Nephron progenitor cell (in vitro differentiated cells): Measurements from ENCODE around the gene PRPF19.

ENCODE experiments used
- DNase-seq: peaks from one replicate; pipeline ENCODE4 v3.0.0; 2021
- H3K27ac Mint-ChIP-seq: 2 replicates; pipeline ENCODE4 v1.8.0; 2021; ENCODE audit warnings: mild to moderate bottlenecking, moderate library complexity, mixed read lengths
- H3K27me3 Mint-ChIP-seq: 2 replicates; pipeline ENCODE4 v1.8.0; 2021; ENCODE audit warnings: mild to moderate bottlenecking, low read depth, mixed read lengths; ENCODE audit not compliant: poor library complexity
- H3K36me3 Mint-ChIP-seq: 2 replicates; pipeline ENCODE4 v1.8.0; 2021; ENCODE audit warnings: low read depth, mixed read lengths
- H3K4me1 Mint-ChIP-seq: 2 replicates; pipeline ENCODE4 v1.8.0; 2021; ENCODE audit warnings: mixed read lengths
- H3K4me3 Mint-ChIP-seq: 2 replicates; pipeline ENCODE4 v1.8.0; 2021; ENCODE audit warnings: mild to moderate bottlenecking, moderate library complexity, mixed read lengths
- H3K9me3 Mint-ChIP-seq: 2 replicates; pipeline ENCODE4 v1.8.0; 2021; ENCODE audit warnings: mild to moderate bottlenecking, moderate library complexity, mixed read lengths
- CTCF ChIP-seq: fragments of 200-600 bp; sonication (generic); IDR thresholded peaks from 2 replicates; pipeline ENCODE4 v1.5.0; 2021; ENCODE audit warnings: antibody characterized with exemption

Gene PRPF19

GRCh38 chr11:60889869-60890311 lies 16.5 kb downstream of the PRPF19 start:
- Mint-ChIP-seq H3K9me3 (peaks cover 13% of the 10 kb centered on the region), H3K4me1 (peaks cover 18% of the 10 kb centered on the region), H3K27ac (peak overlapping the region; percentile 83), H3K4me3 (no peak overlapping the region), H3K36me3 (peaks cover 52% of the 10 kb centered on the region), H3K27me3 (peaks cover 2% of the 10 kb centered on the region)
- no peak for DNase-seq
- no peak for TF ChIP-seq CTCF

DNA sequence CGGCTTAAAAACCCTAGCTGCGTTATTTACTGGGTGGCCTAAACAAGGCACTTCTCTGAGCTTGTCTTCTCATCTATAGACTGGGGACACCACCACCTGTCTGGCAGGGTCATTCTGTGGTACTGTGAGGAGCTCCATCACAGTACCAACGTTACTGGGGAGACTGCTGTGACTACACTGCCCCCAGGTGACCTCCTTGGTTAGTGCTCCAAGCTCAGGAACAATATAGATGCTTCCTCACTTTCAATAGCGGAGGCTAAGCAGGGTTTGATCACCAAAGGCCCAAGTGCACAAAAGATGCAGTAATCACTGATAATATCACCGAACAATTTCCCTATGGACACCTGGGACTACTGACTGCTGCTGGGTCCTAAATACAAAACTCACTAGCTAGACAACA lies 18.8 kb downstream of the PRPF19 start:
- Mint-ChIP-seq H3K4me3 (no peak overlapping the region), H3K36me3 (peaks cover 59% of the 10 kb centered on the region), H3K4me1 (peaks cover 13% of the 10 kb centered on the region), H3K27me3 (peaks cover 2% of the 10 kb centered on the region), H3K9me3 (peaks cover 22% of the 10 kb centered on the region), H3K27ac (no peak overlapping the region)
- peak; percentile 56 for TF ChIP-seq CTCF
- DNase-seq, result peak; percentile 47

GRCh38 chr11:60880643-60881282 lies 25.6 kb downstream of the PRPF19 start:
- H3K27ac Mint-ChIP-seq, result peak overlapping the region; percentile 79
- H3K4me1 Mint-ChIP-seq, result peaks cover 51% of the 10 kb centered on the region

GRCh38 chr11:60879971-60880588 lies 26.3 kb downstream of the PRPF19 start:
- peaks cover 42% of the 10 kb centered on the region for H3K36me3 Mint-ChIP-seq
- no peaks in the 10 kb centered on the region for H3K27me3 Mint-ChIP-seq
- peaks cover 17% of the 10 kb centered on the region for H3K9me3 Mint-ChIP-seq
- DNase-seq, result peak; percentile 22
- TF ChIP-seq CTCF, result no peak
- H3K4me1 Mint-ChIP-seq, result peaks cover 51% of the 10 kb centered on the region
- peak overlapping the region; percentile 54 for H3K27ac Mint-ChIP-seq
- H3K4me3 Mint-ChIP-seq, result peak overlapping the region; percentile 31

More at GRCh38 chr11:60880643-60881282, 25.6 kb downstream of the PRPF19 start:
- DNase-seq, result peak; percentile 25
- no peak for TF ChIP-seq CTCF
- peak overlapping the region; percentile 64 for H3K4me3 Mint-ChIP-seq
- H3K27me3 Mint-ChIP-seq, result no peaks in the 10 kb centered on the region
- H3K9me3 Mint-ChIP-seq, result peaks cover 24% of the 10 kb centered on the region
- H3K36me3 Mint-ChIP-seq, result peaks cover 48% of the 10 kb centered on the region

- no peak for DNase-seq
- TF ChIP-seq CTCF, result no peak
- no peak overlapping the region for H3K27ac Mint-ChIP-seq
- H3K27me3 Mint-ChIP-seq, result no peaks in the 10 kb centered on the region
- H3K4me1 Mint-ChIP-seq, result peaks cover 60% of the 10 kb centered on the region
- H3K36me3 Mint-ChIP-seq, result peaks cover 34% of the 10 kb centered on the region
- peak overlapping the region; percentile 6 for H3K4me3 Mint-ChIP-seq
- H3K9me3 Mint-ChIP-seq, result peaks cover 13% of the 10 kb centered on the region
These were observed 27.3 kb downstream of the PRPF19 start for GRCh38 chr11:60879104-60879503.
